HepG2 (cell line): ENCODE results near the gene POLR1G. TPM values are rescaled to one million over a fixed set of nuclear protein-coding genes. Genes with fewer than 3 reads are reported as not detected.

Experiments
- FLYWCH1 ChIP-seq: sonication (generic); formaldehyde crosslinking; IDR thresholded peaks from 2 replicates; pipeline ENCODE4 v1.8.1; 2023; ENCODE audit warnings: mild to moderate bottlenecking, missing genetic modification reagents
- FOXP4 ChIP-seq: sonication (generic); formaldehyde crosslinking; IDR thresholded peaks from 2 replicates; pipeline ENCODE4 v1.4.0; 2020; ENCODE audit warnings: missing genetic modification reagents
- HOXA3 ChIP-seq: sonication (generic); formaldehyde crosslinking; IDR thresholded peaks from 2 replicates; pipeline ENCODE4 v1.5.0; 2020; ENCODE audit warnings: missing genetic modification reagents
- LBX2 ChIP-seq: sonication (generic); formaldehyde crosslinking; IDR thresholded peaks from 2 replicates; pipeline ENCODE4 v1.5.0; 2020; ENCODE audit warnings: missing genetic modification reagents, mild to moderate bottlenecking, borderline replicate concordance
- PITX1 ChIP-seq: sonication (generic); formaldehyde crosslinking; IDR thresholded peaks from 2 replicates; pipeline ENCODE4 v1.5.1; 2020; ENCODE audit warnings: mild to moderate bottlenecking, missing genetic modification reagents
- SOX6 ChIP-seq, 2 experiments: fragments of 450-650 bp in 1 of 2; sonication (generic) in 1 of 2; formaldehyde crosslinking in 1 of 2; IDR thresholded peaks; 2 replicates each; pipeline versions ENCODE4 v1.4.0 to v1.6.1; 2017 to 2020; ENCODE audit warnings: antibody characterized with exemption in 1 of 2, mild to moderate bottlenecking in 1 of 2, missing genetic modification reagents in 1 of 2
- ZBTB40 ChIP-seq, 2 experiments: fragments of 450-650 bp in 1 of 2; sonication (generic) in 1 of 2; formaldehyde crosslinking in 1 of 2; IDR thresholded peaks; 2 replicates each; pipeline versions ENCODE4 v1.6.1 to v1.8.0; 2016 to 2022; ENCODE audit warnings: antibody characterized with exemption in 1 of 2, mild to moderate bottlenecking in 1 of 2, missing genetic modification reagents in 1 of 2
- ZC3H13 ChIP-seq: sonication (generic); formaldehyde crosslinking; IDR thresholded peaks from 2 replicates; pipeline ENCODE4 v1.8.1; 2023; ENCODE audit warnings: mild to moderate bottlenecking, missing genetic modification reagents, moderate library complexity
- ZNF296 ChIP-seq: sonication (generic); formaldehyde crosslinking; conservative IDR thresholded peaks from 2 replicates; pipeline ENCODE4 v1.5.0; 2020; ENCODE audit warnings: mild to moderate bottlenecking, missing genetic modification reagents
- polyA plus RNA-seq, 8 experiments: library from polyadenylated mRNA; depleted of rRNA in 3 of 8; stranded (reverse) in 7 of 8; unstranded in 1 of 8; fragments of >200 nt; fragmentation: Illumina TruSeq in 4 of 8; extraction: Trizol in 4 of 8; gene quantifications; 2 replicates each; pipeline versions ENCODE4 v1.2.1 to v1.2.3, GENCODE V29; 2011 to 2016; ENCODE audit warnings: low read depth in 4 of 8, missing spikeins in 1 of 8, mixed read lengths in 1 of 8; ENCODE audit not compliant: insufficient read depth in 1 of 8
- total RNA-seq, 5 experiments: library from RNA; depleted of rRNA; stranded (reverse); fragments of >200 nt; fragmentation: Illumina TruSeq; extraction: Trizol; gene quantifications; 2 replicates each; pipeline ENCODE4 v1.2.3, GENCODE V29; 2016; ENCODE audit warnings: low read depth in 1 of 5
- TF ChIP-seq, protein P1 (sequence below): sonication (generic); formaldehyde crosslinking; IDR thresholded peaks from 2 replicates; pipeline ENCODE4 v1.5.0; 2020; ENCODE audit warnings: mild to moderate bottlenecking, missing genetic modification reagents
- TF ChIP-seq, protein P2 (sequence below): sonication (generic); formaldehyde crosslinking; IDR thresholded peaks from 2 replicates; pipeline ENCODE4 v1.9.0; 2021; ENCODE audit warnings: missing genetic modification reagents, borderline replicate concordance

The POLR1G gene
- total and polyA plus RNA-seq, 2 of the 13 experiments (the other 11 are each of a cell fraction or from before 2014, with no cell fraction given): 3.5 to 20.8 TPM

DNA sequence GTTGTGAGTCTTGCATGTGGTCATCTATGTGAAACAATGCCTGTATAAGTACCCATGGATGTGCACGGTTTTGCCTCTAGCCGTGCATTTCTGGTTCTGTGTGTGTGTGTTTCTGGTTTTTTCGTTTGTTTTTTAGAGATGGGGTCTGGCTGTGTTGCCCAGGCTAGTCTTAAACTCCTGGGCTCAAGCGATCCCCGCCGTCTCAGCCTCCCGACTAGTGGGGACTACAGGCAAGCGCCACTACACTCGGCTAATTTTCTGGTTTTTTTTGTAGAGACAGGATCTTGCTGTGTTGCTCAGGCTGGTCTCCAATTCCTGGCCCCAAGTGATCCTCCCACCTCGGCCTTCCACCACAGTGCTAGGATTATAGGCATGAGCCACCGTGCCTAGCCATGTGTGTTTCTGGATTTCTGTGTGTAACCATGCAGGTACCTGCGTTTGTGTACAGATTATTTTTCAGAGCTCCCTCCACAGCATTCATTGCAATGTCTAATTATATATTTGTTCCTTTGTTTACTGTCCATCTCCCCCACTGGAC, 45.5 kb downstream of the POLR1G start (continued):
- TF ChIP-seq ZC3H13 (CRISPR knock-in tag) (no peak), PITX1 (no peak), ZBTB40 (IDR thresholded peaks at IDR 0.05) (no peak), ZBTB40 (CRISPR knock-in tag; IDR thresholded peaks at IDR 0.05) (no peak), FOXP4 (CRISPR knock-in tag) (0 out of 2 replicates have a peak, but pooled peaks have one; percentile 32), LBX2 (CRISPR knock-in tag) (no peak), FLYWCH1 (CRISPR knock-in tag) (no peak), SOX6 (IDR thresholded peaks at IDR 0.05) (no peak), SOX6 (CRISPR knock-in tag; IDR thresholded peaks at IDR 0.05) (no peak), HOXA3 (CRISPR knock-in tag) (no peak), ZNF296 (CRISPR knock-in tag) (no peak)
- TF ChIP-seq, protein P1, sequence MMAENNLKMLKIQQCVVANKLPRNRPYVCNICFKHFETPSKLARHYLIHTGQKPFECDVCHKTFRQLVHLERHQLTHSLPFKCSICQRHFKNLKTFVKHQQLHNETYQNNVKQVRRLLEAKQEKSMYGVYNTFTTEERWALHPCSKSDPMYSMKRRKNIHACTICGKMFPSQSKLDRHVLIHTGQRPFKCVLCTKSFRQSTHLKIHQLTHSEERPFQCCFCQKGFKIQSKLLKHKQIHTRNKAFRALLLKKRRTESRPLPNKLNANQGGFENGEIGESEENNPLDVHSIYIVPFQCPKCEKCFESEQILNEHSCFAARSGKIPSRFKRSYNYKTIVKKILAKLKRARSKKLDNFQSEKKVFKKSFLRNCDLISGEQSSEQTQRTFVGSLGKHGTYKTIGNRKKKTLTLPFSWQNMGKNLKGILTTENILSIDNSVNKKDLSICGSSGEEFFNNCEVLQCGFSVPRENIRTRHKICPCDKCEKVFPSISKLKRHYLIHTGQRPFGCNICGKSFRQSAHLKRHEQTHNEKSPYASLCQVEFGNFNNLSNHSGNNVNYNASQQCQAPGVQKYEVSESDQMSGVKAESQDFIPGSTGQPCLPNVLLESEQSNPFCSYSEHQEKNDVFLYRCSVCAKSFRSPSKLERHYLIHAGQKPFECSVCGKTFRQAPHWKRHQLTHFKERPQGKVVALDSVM (CRISPR knock-in tag): peak; percentile 76; the same call in 1 of the 2 replicates
- TF ChIP-seq, protein P2, sequence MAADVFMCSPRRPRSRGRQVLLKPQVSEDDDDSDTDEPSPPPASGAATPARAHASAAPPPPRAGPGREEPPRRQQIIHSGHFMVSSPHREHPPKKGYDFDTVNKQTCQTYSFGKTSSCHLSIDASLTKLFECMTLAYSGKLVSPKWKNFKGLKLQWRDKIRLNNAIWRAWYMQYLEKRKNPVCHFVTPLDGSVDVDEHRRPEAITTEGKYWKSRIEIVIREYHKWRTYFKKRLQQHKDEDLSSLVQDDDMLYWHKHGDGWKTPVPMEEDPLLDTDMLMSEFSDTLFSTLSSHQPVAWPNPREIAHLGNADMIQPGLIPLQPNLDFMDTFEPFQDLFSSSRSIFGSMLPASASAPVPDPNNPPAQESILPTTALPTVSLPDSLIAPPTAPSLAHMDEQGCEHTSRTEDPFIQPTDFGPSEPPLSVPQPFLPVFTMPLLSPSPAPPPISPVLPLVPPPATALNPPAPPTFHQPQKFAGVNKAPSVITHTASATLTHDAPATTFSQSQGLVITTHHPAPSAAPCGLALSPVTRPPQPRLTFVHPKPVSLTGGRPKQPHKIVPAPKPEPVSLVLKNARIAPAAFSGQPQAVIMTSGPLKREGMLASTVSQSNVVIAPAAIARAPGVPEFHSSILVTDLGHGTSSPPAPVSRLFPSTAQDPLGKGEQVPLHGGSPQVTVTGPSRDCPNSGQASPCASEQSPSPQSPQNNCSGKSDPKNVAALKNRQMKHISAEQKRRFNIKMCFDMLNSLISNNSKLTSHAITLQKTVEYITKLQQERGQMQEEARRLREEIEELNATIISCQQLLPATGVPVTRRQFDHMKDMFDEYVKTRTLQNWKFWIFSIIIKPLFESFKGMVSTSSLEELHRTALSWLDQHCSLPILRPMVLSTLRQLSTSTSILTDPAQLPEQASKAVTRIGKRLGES (CRISPR knock-in tag): no peak
